GM12873 (cell line): Measurements from ENCODE around the gene C4orf54.

ENCODE experiments used
- TF ChIP-seq, protein P1 (sequence below): IDR thresholded peaks from 2 replicates; pipeline ENCODE4 v1.5.1; 2012; ENCODE audit warnings: low read depth, mild to moderate bottlenecking, moderate library complexity, low read length, control low read depth; ENCODE audit not compliant: insufficient read depth; ENCODE audit errors: missing control alignments

The C4orf54 gene

DNA sequence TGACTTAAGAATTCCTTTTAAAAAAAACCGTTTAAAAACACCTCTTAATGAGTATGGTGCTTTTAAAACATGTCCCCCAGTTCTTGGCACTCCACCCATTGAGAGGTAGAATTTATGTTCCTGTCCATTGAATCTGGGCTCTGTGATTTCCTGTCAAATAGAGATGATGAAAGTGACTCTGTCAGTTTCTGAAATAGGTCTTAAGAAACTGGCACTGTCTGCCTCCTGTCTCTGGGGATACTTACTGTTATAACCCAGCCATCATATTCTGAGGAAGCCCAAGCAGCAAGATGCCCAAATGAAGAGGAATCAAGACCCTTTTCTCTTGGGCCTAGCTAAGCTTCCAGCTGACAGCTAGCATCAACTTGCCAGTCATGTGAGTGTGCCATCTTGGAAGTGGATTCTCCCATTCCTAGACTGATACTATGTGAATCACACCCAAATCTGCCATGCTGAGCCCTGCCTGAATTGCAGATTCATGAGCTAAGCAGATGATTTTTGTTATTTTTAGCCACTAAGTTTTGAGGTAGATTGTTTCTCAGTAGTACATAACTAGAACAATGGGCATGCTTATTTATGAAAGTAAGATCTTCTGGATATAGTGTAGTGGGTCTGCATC is 22.8 kb downstream of the C4orf54 start:
- TF ChIP-seq, protein P1, sequence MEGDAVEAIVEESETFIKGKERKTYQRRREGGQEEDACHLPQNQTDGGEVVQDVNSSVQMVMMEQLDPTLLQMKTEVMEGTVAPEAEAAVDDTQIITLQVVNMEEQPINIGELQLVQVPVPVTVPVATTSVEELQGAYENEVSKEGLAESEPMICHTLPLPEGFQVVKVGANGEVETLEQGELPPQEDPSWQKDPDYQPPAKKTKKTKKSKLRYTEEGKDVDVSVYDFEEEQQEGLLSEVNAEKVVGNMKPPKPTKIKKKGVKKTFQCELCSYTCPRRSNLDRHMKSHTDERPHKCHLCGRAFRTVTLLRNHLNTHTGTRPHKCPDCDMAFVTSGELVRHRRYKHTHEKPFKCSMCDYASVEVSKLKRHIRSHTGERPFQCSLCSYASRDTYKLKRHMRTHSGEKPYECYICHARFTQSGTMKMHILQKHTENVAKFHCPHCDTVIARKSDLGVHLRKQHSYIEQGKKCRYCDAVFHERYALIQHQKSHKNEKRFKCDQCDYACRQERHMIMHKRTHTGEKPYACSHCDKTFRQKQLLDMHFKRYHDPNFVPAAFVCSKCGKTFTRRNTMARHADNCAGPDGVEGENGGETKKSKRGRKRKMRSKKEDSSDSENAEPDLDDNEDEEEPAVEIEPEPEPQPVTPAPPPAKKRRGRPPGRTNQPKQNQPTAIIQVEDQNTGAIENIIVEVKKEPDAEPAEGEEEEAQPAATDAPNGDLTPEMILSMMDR: no peak

DNA sequence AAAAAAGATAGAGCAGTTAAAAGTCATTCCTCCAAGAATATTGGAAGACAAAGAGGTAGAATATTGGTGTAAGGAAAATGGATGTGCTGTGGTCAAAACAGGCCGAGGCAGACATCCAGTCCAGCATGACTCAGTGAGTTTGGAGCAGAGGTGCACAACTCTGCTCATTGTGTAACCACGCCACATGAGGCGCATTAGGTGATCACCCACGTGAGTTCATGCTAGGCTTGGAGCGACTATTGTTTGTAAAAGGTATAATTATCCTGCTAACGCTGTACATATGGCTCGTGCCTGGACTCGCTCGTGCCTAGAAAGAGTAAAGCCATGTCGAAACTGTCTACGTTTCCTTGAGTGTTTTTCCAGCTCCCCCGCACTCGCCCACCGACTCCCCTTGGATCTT is 23.9 kb downstream of the C4orf54 start:
- TF ChIP-seq, protein P1: no peak

DNA sequence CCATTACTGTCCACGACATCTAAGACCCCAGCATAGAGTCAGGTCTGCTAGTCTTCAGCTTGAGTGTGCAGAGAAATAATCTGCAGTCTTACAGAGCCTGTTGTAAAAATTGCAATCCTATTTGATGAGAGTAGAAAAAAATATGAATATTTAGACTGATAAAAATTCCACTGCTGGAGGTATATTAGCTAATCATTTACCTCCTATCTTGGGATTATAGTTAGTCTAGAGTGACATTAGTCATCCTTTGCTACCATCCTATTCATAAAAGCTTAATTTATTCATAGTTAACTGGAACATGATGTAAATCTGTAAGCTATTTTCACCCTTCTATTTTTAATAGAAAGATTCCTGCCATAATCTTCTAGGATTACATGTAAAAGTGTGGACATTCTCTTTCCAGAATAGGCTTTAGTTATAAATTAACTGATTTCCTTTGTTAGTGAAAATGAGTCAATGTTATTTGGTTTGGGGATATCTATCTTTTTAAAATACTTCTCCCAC is 26.7 kb downstream of the C4orf54 start:
- TF ChIP-seq, protein P1: no peak

DNA sequence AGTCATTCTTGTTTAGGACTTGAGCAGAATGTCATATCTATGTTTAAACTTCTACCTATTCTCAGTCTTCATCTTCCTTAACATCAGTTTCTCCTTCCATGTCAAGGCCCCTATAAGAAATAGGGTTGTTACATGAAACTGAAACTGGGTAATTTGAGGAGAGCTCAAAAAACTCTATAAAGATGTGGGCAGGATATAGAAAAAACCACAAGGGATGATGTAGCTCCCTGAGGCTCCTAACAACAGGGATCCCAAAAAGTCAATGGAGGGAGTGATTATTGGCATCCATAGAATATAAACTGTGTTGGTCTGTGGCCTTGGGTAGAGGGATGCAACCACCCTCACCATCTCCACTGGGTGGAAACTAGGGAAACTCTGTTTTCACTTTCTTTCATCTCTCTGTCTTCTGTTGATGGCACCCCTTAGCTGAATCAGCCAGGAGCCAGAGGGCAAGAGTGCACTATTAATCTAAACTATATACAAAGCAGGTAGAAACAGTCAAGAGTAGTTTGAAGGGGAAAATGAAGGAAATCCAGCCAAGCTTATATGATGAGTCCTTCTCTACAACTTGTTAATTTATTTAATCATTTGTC is 27.6 kb downstream of the C4orf54 start:
- TF ChIP-seq, protein P1: no peak

DNA sequence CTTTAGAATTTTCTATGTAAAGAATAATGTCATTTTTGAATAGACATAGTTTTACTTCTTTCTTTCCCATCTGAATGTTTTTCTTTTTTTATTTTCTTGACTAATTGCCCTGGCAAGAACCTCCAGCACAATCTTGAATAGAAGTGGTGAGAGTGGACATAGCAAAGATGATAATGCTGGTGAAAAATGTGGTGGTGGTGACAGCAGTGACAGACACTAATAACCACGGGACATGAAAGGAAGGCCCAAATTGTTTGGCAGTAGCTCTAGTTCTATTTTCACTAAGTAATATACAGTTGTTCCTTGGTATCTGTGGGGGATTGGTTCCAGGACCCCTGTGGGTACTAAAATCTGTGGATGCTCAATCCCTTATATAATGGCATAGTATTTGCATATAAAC is 29.6 kb downstream of the C4orf54 start:
- TF ChIP-seq, protein P1: no peak

DNA sequence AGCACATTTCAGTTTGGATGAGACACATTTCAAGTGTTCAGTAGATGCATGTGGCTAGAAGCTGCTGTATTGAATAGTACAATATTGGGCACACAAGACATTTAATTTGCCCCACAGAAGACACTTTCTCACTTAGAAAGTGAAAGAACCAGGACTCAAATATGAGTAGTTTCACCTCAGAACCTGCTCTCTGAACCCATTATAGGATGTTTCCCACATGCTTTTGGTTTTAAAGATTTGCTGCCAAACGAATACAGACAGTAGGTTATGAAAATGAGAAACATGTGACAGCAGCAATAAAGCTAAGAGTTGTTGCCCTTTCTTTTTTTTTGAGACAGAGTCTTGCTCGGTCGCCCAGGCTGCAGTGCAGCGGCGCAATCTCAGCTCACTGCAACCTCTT is 32.3 kb downstream of the C4orf54 start:
- TF ChIP-seq, protein P1: no peak

DNA sequence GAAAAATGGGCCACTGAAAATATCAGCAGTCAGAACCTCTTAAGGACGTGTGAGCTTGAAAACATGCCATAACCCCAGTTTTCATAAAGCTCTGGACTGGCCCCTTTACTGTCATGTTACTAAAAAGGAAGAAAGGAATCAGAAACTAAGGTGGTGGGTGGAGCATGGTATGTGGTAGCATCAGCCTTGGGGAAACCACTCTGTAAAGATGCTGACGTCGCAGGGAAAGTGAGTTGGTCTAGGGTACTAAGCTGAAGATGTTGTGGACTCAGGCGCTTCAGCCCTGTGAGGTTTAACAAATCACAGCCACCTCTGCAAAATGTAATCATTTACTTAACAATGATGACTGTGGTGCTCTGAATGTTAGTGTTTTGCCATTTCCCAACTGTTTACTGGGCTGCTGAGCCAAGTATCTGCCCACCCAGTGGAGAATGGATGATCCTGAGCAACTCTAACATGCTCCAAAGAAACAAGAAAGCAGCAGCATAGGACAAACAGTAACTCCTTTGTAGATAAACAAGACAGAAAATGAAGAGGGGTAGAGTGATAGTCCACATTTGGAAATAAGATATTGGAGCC is 33.4 kb downstream of the C4orf54 start:
- TF ChIP-seq, protein P1: no peak
